Gastroesophageal sphincter (tissue), 4 donors: Measurements from ENCODE around the gene CFAP77. TPM values are rescaled to one million over a fixed set of nuclear protein-coding genes. Genes with fewer than 3 reads are reported as not detected.

ENCODE experiments used
- ATAC-seq: fragments of 150-250 bp; one replicate; pipeline ENCODE4 v1.9.1; 2016; ENCODE audit warnings: mild to moderate bottlenecking, moderate library complexity
- H3K27ac ChIP-seq, 4 donors: fragments of 200-600 bp; sonication (generic) in 3 of 4; 1 replicate in 3 of 4; 2 replicates in 1 of 4; pipeline ENCODE4 v1.5.1; 2016 to 2019
- H3K27me3 ChIP-seq: fragments of 200-600 bp; sonication (generic); one replicate; pipeline ENCODE4 v1.5.1; 2019
- H3K36me3 ChIP-seq, 2 donors: fragments of 200-600 bp; sonication (generic); one replicate each; pipeline ENCODE4 v1.5.1; 2019; ENCODE audit warnings: control low read depth in 1 of 2
- H3K4me1 ChIP-seq, 3 donors: fragments of 200-600 bp; sonication (generic); 1 replicate in 2 of 3; 2 replicates in 1 of 3; pipeline ENCODE4 v1.5.1; 2016 to 2019; ENCODE audit warnings: control low read depth in 2 of 3
- H3K4me3 ChIP-seq, 2 donors: fragments of 200-600 bp; sonication (generic); one replicate each; pipeline ENCODE4 v1.5.1; 2019; ENCODE audit warnings: mild to moderate bottlenecking in 1 of 2, moderate library complexity in 1 of 2
- H3K9me3 ChIP-seq, 3 donors: fragments of 200-600 bp; sonication (generic); one replicate each; pipeline ENCODE4 v1.5.1; 2017 to 2019; ENCODE audit warnings: control low read depth in 2 of 3
- CTCF ChIP-seq, 4 experiments: fragments of 200-600 bp in 2 of 4; fragments of 450-650 bp in 2 of 4; sonication (generic) in 1 of 4; IDR thresholded peaks; one replicate each; pipeline ENCODE4 v1.5.1; 2017 to 2019; ENCODE audit warnings: antibody characterized with exemption in 4 of 4, mild to moderate bottlenecking in 2 of 4, moderate library complexity in 2 of 4
- EP300 ChIP-seq: sonication (generic); formaldehyde crosslinking; IDR thresholded peaks from one replicate; pipeline ENCODE4 v1.6.1; 2017; ENCODE audit warnings: antibody characterized with exemption, mild to moderate bottlenecking
- POLR2A ChIP-seq, 2 donors: fragments of 450-650 bp; IDR thresholded peaks; one replicate each; pipeline ENCODE4 v1.6.1; 2017; ENCODE audit warnings: antibody characterized with exemption in 2 of 2, mild to moderate bottlenecking in 2 of 2, moderate library complexity in 1 of 2
- POLR2AphosphoS5 ChIP-seq: sonication (generic); formaldehyde crosslinking; IDR thresholded peaks from one replicate; pipeline ENCODE4 v1.6.1; 2017; ENCODE audit warnings: antibody characterized with exemption
- WGBS, 2 donors: methylation state at CpG; one replicate each; pipeline ENCODE4 v1.1.5; 2018; ENCODE audit warnings: low coverage in 1 of 2; 5-methylcytosine and 5-hydroxymethylcytosine counted together
- total RNA-seq, 4 donors: library from RNA; depleted of rRNA; stranded (reverse); fragments of >200 nt; gene quantifications; one replicate each; pipeline ENCODE4 v1.1.0, GENCODE V29; 2016

Gene CFAP77
- total RNA-seq, 4 donors from 2014 or later, result not detected

- ATAC-seq, result no peak
- Histone ChIP-seq H3K36me3 (no peaks in the 10 kb centered on the region), H3K9me3 (no peaks in the 10 kb centered on the region), H3K4me3 (no peak overlapping the region), H3K4me1 (peaks cover 0 to 10% (median 0%) of the 10 kb centered on the region in 3 donors), H3K27ac (no peak overlapping the region), H3K27me3 (peaks cover 75% of the 10 kb centered on the region)
- no peak for TF ChIP-seq EP300
- TF ChIP-seq POLR2AphosphoS5, result no peak
- no peak for TF ChIP-seq POLR2A (IDR thresholded peaks at IDR 0.05)
- no peak for TF ChIP-seq CTCF (IDR thresholded peaks at IDR 0.05)
- 54 to 58% methylated on average over 12 to 16 of the region's 17 CpGs for WGBS, 2 donors
Measured at GRCh38 chr9:132548751-132549640, 139.0 kb downstream of the CFAP77 start.

- 84 to 100% methylated on average over 1 to 10 of the region's 13 CpGs for WGBS, 2 donors
- H3K27me3 ChIP-seq, result peaks cover 74% of the 10 kb centered on the region
- no peak overlapping the region for H3K27ac ChIP-seq
- ATAC-seq, result no peak
- TF ChIP-seq POLR2AphosphoS5, result no peak
- TF ChIP-seq EP300, result no peak
- no peak for TF ChIP-seq POLR2A (IDR thresholded peaks at IDR 0.05)
- H3K9me3 ChIP-seq, result no peaks in the 10 kb centered on the region
- H3K4me1 ChIP-seq, result peaks cover 0 to 2% (median 0%) of the 10 kb centered on the region in 3 donors
- no peak overlapping the region for H3K4me3 ChIP-seq
- H3K36me3 ChIP-seq, result no peaks in the 10 kb centered on the region
Measured at GRCh38 chr9:132551556-132551955, 141.5 kb downstream of the CFAP77 start.

GRCh38 chr9:132552041-132552440 lies 142.0 kb downstream of the CFAP77 start:
- 89 to 98% methylated on average over 7 to 10 of the region's 12 CpGs for WGBS, 2 donors
- Histone ChIP-seq H3K27ac (no peak overlapping the region), H3K4me1 (no peaks in the 10 kb centered on the region)

GRCh38 chr9:132554755-132555154 lies 144.7 kb downstream of the CFAP77 start:
- WGBS, 2 donors, result 91 to 100% methylated on average over 2 of the region's 2 CpGs
- no peak for ATAC-seq

More at GRCh38 chr9:132552041-132552440, 142.0 kb downstream of the CFAP77 start:
- Histone ChIP-seq H3K4me3 (no peak overlapping the region), H3K9me3 (no peaks in the 10 kb centered on the region), H3K36me3 (no peaks in the 10 kb centered on the region), H3K27me3 (peaks cover 73% of the 10 kb centered on the region)
- TF ChIP-seq CTCF (IDR thresholded peaks at IDR 0.05) (no peak), POLR2AphosphoS5 (no peak), POLR2A (IDR thresholded peaks at IDR 0.05) (no peak), EP300 (no peak)
- no peak for ATAC-seq

GRCh38 chr9:132555528-132555927 lies 145.5 kb downstream of the CFAP77 start:
- no peak for ATAC-seq
- Histone ChIP-seq H3K9me3 (no peaks in the 10 kb centered on the region), H3K27ac (no peak overlapping the region), H3K27me3 (peaks cover 69% of the 10 kb centered on the region), H3K36me3 (no peaks in the 10 kb centered on the region), H3K4me1 (no peaks in the 10 kb centered on the region), H3K4me3 (no peak overlapping the region)
- 72 to 87% methylated on average over 3 to 4 of the region's 8 CpGs for WGBS, 2 donors
- TF ChIP-seq CTCF (IDR thresholded peaks at IDR 0.05), result no peak
- no peak for TF ChIP-seq POLR2AphosphoS5
- no peak for TF ChIP-seq EP300
- TF ChIP-seq POLR2A (IDR thresholded peaks at IDR 0.05), result no peak

More at GRCh38 chr9:132554755-132555154, 144.7 kb downstream of the CFAP77 start:
- Histone ChIP-seq H3K27me3 (peaks cover 70% of the 10 kb centered on the region), H3K27ac (no peak overlapping the region), H3K9me3 (no peaks in the 10 kb centered on the region), H3K36me3 (no peaks in the 10 kb centered on the region), H3K4me1 (no peaks in the 10 kb centered on the region), H3K4me3 (no peak overlapping the region)
- no peak for TF ChIP-seq EP300
- TF ChIP-seq POLR2AphosphoS5, result no peak
- no peak for TF ChIP-seq POLR2A (IDR thresholded peaks at IDR 0.05)

GRCh38 chr9:132556235-132556634 lies 146.2 kb downstream of the CFAP77 start:
- no peak overlapping the region for H3K4me3 ChIP-seq
- H3K4me1 ChIP-seq, result no peaks in the 10 kb centered on the region
- no peaks in the 10 kb centered on the region for H3K36me3 ChIP-seq
- 67% methylated on average over 1 of the region's 6 CpGs; no CpG with 5 or more reads in 1 of the 2 donors for WGBS, 2 donors
- no peaks in the 10 kb centered on the region for H3K9me3 ChIP-seq
- H3K27ac ChIP-seq, result no peak overlapping the region
- TF ChIP-seq EP300, result no peak
- TF ChIP-seq POLR2A (IDR thresholded peaks at IDR 0.05), result no peak
- TF ChIP-seq POLR2AphosphoS5, result no peak
- no peak for TF ChIP-seq CTCF (IDR thresholded peaks at IDR 0.05)
- peaks cover 76% of the 10 kb centered on the region for H3K27me3 ChIP-seq
- no peak for ATAC-seq
